HL-60 (cell line): ENCODE measurements around the gene MAP3K1.

ENCODE experiments used
- DNase-seq, 2 experiments: peaks; one replicate each; pipeline ENCODE4 v3.0.0-alpha.2; 2010 to 2020; ENCODE audit warnings: low read depth in 1 of 2, low spot score in 1 of 2
- H3K27ac ChIP-seq: fragments of 250-450 bp; sonication (Bioruptor Pico); replicated peaks from 2 replicates; pipeline ENCODE4 v1.5.1; 2020; ENCODE audit warnings: mild to moderate bottlenecking, moderate library complexity
- H3K27me3 ChIP-seq: fragments of 250-450 bp; sonication (Bioruptor Pico); 2 replicates; pipeline ENCODE4 v1.5.1; 2021; ENCODE audit warnings: mild to moderate bottlenecking, moderate library complexity; ENCODE audit not compliant: insufficient read depth, poor library complexity, severe bottlenecking
- H3K4me3 ChIP-seq: replicated peaks from 2 replicates; pipeline ENCODE4 v1.5.1; 2011; ENCODE audit warnings: mild to moderate bottlenecking, control low read depth, low read length; ENCODE audit not compliant: insufficient read depth
- CTCF ChIP-seq: IDR thresholded peaks from one replicate; pipeline ENCODE4 v1.5.1; 2011; ENCODE audit warnings: low read length, control low read depth, inconsistent platforms; ENCODE audit not compliant: insufficient read depth
- GABPA ChIP-seq: IDR thresholded peaks from 2 replicates; pipeline ENCODE4 v1.6.1; 2012; ENCODE audit warnings: low read depth
- POLR2AphosphoS5 ChIP-seq: IDR thresholded peaks from 2 replicates; pipeline ENCODE4 v1.6.1; 2012; ENCODE audit warnings: low read depth
- REST ChIP-seq: IDR thresholded peaks from 2 replicates; pipeline ENCODE4 v1.6.1; 2012; ENCODE audit warnings: low read depth; ENCODE audit not compliant: insufficient replicate concordance
- SPI1 ChIP-seq: IDR thresholded peaks from 2 replicates; pipeline ENCODE4 v1.6.1; 2012; ENCODE audit warnings: low read depth, mild to moderate bottlenecking, borderline replicate concordance

The MAP3K1 gene

DNA sequence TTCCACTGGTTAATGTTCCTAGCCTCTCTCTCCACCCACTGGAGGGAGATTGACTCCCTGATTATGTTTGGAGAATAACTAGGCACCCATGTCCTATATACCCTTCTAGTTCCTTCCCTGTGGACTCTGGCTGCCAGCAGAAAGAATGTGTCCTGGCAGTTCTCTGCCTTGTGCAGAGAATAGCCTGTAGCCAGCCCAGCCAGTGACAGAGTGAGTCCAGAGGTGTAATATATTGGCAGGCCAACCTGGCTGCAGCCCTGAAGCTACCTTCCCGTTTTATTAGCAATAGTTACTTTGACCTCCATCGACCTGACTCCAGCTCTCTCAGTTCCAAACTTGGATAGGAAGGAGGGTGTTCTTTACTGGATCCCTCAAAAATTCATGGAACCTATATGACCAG lies 102.2 kb downstream of the MAP3K1 start:
- H3K4me3 ChIP-seq = no peak overlapping the region
- no peak overlapping the region for H3K27ac ChIP-seq
- H3K27me3 ChIP-seq = no peaks in the 10 kb centered on the region
- DNase-seq = no peak
- TF ChIP-seq SPI1 = no peak
- no peak for TF ChIP-seq POLR2AphosphoS5
- no peak for TF ChIP-seq CTCF
- TF ChIP-seq GABPA = no peak
- no peak for TF ChIP-seq REST

- no peak overlapping the region for H3K4me3 ChIP-seq
- H3K27ac ChIP-seq = no peak overlapping the region
- no peaks in the 10 kb centered on the region for H3K27me3 ChIP-seq
- TF ChIP-seq GABPA (no peak), POLR2AphosphoS5 (no peak), SPI1 (no peak), CTCF (no peak), REST (no peak)
- DNase-seq = no peak
These were observed 102.7 kb downstream of the MAP3K1 start for GRCh38 chr5:56918054-56918453.

DNA sequence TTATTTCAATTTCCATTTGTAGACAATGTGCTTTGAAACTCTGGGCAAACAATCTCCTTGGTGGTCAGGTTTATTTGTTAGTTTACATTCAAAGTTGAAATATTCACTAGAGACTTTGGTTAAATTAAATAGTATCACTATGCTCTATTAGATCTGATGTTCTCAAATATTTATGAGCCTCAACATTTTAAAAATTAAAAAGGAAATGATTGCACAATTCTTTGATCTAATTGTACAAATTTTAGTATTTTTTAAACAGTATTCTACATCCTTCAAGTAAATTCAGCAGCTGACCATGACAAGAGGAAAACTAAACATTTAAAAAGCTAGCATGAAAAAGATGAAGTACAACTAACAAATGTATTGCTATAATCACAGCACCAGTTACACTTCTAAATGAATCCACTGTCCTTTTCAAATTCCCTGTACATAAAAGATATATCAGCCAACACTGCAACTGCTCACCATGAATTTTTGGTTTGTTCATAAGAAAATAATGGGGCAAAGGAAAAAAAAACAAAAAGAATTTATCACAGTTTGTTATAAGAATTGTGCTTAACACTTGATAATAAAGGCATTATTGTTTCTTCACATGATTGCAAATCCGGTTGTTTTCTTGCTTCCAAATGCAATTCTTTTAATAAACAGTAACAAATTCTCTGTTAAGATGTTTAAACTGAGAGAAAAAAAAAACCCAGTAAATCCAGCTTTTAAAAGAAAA lies 104.8 kb downstream of the MAP3K1 start:
- TF ChIP-seq CTCF (no peak), REST (no peak), SPI1 (no peak), GABPA (no peak), POLR2AphosphoS5 (no peak)

More for the DNA sequence above, 104.8 kb downstream of the MAP3K1 start:
- no peak for DNase-seq
- Histone ChIP-seq H3K4me3 (no peak overlapping the region), H3K27ac (no peak overlapping the region), H3K27me3 (no peaks in the 10 kb centered on the region)
